HepG2 (cell line): Measurements from ENCODE around the gene ACTR6. TPM values are rescaled to one million over a fixed set of nuclear protein-coding genes. Genes with fewer than 3 reads are reported as not detected.

Experiments
- AGO2 ChIP-seq: fragments of 200-400 bp; formaldehyde crosslinking; optimal IDR thresholded peaks from 2 replicates; pipeline ENCODE3; 2017; ENCODE audit warnings: mild to moderate bottlenecking, low read depth, low read length, moderate library complexity
- CSRNP1 ChIP-seq: sonication (generic); formaldehyde crosslinking; IDR thresholded peaks from 2 replicates; pipeline ENCODE4 v1.8.1; 2023; ENCODE audit warnings: mild to moderate bottlenecking, missing genetic modification reagents
- HNRNPH1 ChIP-seq: fragments of 200-400 bp; formaldehyde crosslinking; optimal IDR thresholded peaks from 2 replicates; pipeline ENCODE3; 2017; ENCODE audit warnings: mild to moderate bottlenecking, low read depth, low read length
- KDM4B ChIP-seq: sonication (generic); formaldehyde crosslinking; IDR thresholded peaks from 2 replicates; pipeline ENCODE4 v1.4.0; 2020; ENCODE audit warnings: missing genetic modification reagents
- MBNL3 ChIP-seq: fragments of 250-450 bp; sonication (Bioruptor Pico); conservative IDR thresholded peaks from 2 replicates; pipeline ENCODE4 v1.8.0; 2022; ENCODE audit warnings: mild to moderate bottlenecking, inconsistent platforms
- PHF8 ChIP-seq: sonication (generic); formaldehyde crosslinking; IDR thresholded peaks from 2 replicates; pipeline ENCODE4 v1.5.0; 2020; ENCODE audit warnings: missing genetic modification reagents
- POLR2G ChIP-seq: fragments of 200-400 bp; formaldehyde crosslinking; IDR thresholded peaks from 2 replicates; pipeline ENCODE4 v1.6.1; 2018; ENCODE audit warnings: mild to moderate bottlenecking, low read depth, low read length, moderate library complexity
- SNAPC4 ChIP-seq: sonication (generic); formaldehyde crosslinking; IDR thresholded peaks from 2 replicates; pipeline ENCODE4 v1.4.0; 2020; ENCODE audit warnings: mild to moderate bottlenecking, missing genetic modification reagents
- SP2 ChIP-seq: sonication (generic); formaldehyde crosslinking; IDR thresholded peaks from 2 replicates; pipeline ENCODE4 v1.5.1; 2020; ENCODE audit warnings: mild to moderate bottlenecking, missing genetic modification reagents
- TBX2 ChIP-seq: sonication (generic); formaldehyde crosslinking; IDR thresholded peaks from 2 replicates; pipeline ENCODE4 v1.5.0; 2020; ENCODE audit warnings: missing genetic modification reagents, mild to moderate bottlenecking, borderline replicate concordance
- ZBTB20 ChIP-seq: sonication (generic); formaldehyde crosslinking; IDR thresholded peaks from 2 replicates; pipeline ENCODE4 v1.8.1; 2023; ENCODE audit warnings: missing genetic modification reagents, low read depth, mild to moderate bottlenecking, borderline replicate concordance
- ZBTB39 ChIP-seq: sonication (generic); formaldehyde crosslinking; IDR thresholded peaks from 2 replicates; pipeline ENCODE4 v1.5.0; 2020; ENCODE audit warnings: missing genetic modification reagents
- ZNF101 ChIP-seq: sonication (generic); formaldehyde crosslinking; IDR thresholded peaks from 2 replicates; pipeline ENCODE4 v1.4.0; 2020; ENCODE audit warnings: mild to moderate bottlenecking, low read depth, missing genetic modification reagents, borderline replicate concordance
- ZNF331 ChIP-seq: sonication (generic); formaldehyde crosslinking; IDR thresholded peaks from 2 replicates; pipeline ENCODE4 v1.4.0; 2020; ENCODE audit warnings: missing genetic modification reagents
- ZNF367 ChIP-seq: sonication (generic); formaldehyde crosslinking; IDR thresholded peaks from 2 replicates; pipeline ENCODE4 v1.4.0; 2020; ENCODE audit warnings: missing genetic modification reagents, borderline replicate concordance
- ZNF44 ChIP-seq: sonication (generic); formaldehyde crosslinking; IDR thresholded peaks from 2 replicates; pipeline ENCODE4 v1.5.1; 2020; ENCODE audit warnings: mild to moderate bottlenecking, missing genetic modification reagents
- ZNF850 ChIP-seq: sonication (generic); formaldehyde crosslinking; conservative IDR thresholded peaks from 2 replicates; pipeline ENCODE4 v1.9.0; 2021; ENCODE audit warnings: mild to moderate bottlenecking, missing genetic modification reagents
- polyA plus RNA-seq, 8 experiments: library from polyadenylated mRNA; depleted of rRNA in 3 of 8; stranded (reverse) in 7 of 8; unstranded in 1 of 8; fragments of >200 nt; fragmentation: Illumina TruSeq in 4 of 8; extraction: Trizol in 4 of 8; gene quantifications; 2 replicates each; pipeline versions ENCODE4 v1.2.1 to v1.2.3, GENCODE V29; 2011 to 2016; ENCODE audit warnings: low read depth in 4 of 8, missing spikeins in 1 of 8, mixed read lengths in 1 of 8; ENCODE audit not compliant: insufficient read depth in 1 of 8
- total RNA-seq, 5 experiments: library from RNA; depleted of rRNA; stranded (reverse); fragments of >200 nt; fragmentation: Illumina TruSeq; extraction: Trizol; gene quantifications; 2 replicates each; pipeline ENCODE4 v1.2.3, GENCODE V29; 2016; ENCODE audit warnings: low read depth in 1 of 5
- TF ChIP-seq, protein P1 (sequence below): sonication (generic); formaldehyde crosslinking; IDR thresholded peaks from 2 replicates; pipeline ENCODE4 v1.4.0; 2020; ENCODE audit warnings: mild to moderate bottlenecking, missing genetic modification reagents

Gene ACTR6
- total and polyA plus RNA-seq, 2 of the 13 experiments (the other 11 are each of a cell fraction or from before 2014, with no cell fraction given), result 12.9 to 22.4 TPM

- TF ChIP-seq SP2 (CRISPR knock-in tag) (no peak; the same call in 1 of the 2 replicates), ZBTB39 (CRISPR knock-in tag) (no peak), KDM4B (CRISPR knock-in tag) (no peak; the same call in 1 of the 2 replicates), POLR2G (peak; percentile 28; the same call in 1 of the 2 replicates), SNAPC4 (CRISPR knock-in tag) (no peak), AGO2 (peak; percentile 18), CSRNP1 (CRISPR knock-in tag) (no peak; the same call in 1 of the 2 replicates), PHF8 (CRISPR knock-in tag) (peak; percentile 53), ZNF101 (CRISPR knock-in tag) (no peak), ZNF850 (CRISPR knock-in tag) (no peak), ZNF331 (peak; percentile 54), MBNL3 (no peak), ZNF44 (CRISPR knock-in tag) (no peak), HNRNPH1 (no peak), ZNF367 (CRISPR knock-in tag) (no peak; the same call in 1 of the 2 replicates), TBX2 (CRISPR knock-in tag) (peak; percentile 56), ZBTB20 (no peak)
- TF ChIP-seq, protein P1, sequence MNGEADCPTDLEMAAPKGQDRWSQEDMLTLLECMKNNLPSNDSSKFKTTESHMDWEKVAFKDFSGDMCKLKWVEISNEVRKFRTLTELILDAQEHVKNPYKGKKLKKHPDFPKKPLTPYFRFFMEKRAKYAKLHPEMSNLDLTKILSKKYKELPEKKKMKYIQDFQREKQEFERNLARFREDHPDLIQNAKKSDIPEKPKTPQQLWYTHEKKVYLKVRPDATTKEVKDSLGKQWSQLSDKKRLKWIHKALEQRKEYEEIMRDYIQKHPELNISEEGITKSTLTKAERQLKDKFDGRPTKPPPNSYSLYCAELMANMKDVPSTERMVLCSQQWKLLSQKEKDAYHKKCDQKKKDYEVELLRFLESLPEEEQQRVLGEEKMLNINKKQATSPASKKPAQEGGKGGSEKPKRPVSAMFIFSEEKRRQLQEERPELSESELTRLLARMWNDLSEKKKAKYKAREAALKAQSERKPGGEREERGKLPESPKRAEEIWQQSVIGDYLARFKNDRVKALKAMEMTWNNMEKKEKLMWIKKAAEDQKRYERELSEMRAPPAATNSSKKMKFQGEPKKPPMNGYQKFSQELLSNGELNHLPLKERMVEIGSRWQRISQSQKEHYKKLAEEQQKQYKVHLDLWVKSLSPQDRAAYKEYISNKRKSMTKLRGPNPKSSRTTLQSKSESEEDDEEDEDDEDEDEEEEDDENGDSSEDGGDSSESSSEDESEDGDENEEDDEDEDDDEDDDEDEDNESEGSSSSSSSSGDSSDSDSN, result peak; percentile 78
Measured at GRCh38 chr12:100199347-100200149, 1.1 kb upstream of the ACTR6 start (continued).
